NCI-H2171 (cell line): ENCODE data around the gene POR.
"Not testable (repeated sequence)": the region's sequence is repeated elsewhere in the genome, so short reads cannot be mapped to it uniquely, and the experiment has no call there.

Experiments used
- DNase-seq: peaks from one replicate; lab custom pipeline; 2025; lab: John Stamatoyannopoulos, UW

The POR gene

GRCh38 chr7:75914655-75915415, at the start of gene POR:
POR (plus strand) TSS chr7:75915155; CDS start chr7:75954002, 38,847 bp downstream.
- peak; percentile 86 for DNase-seq

GRCh38 chr7:75866114-75866488, 48.9 kb upstream of the POR start:
- DNase-seq, result no peak

GRCh38 chr7:75866489-75867389, 48.2 kb upstream of the POR start:
- no peak for DNase-seq

- no peak for DNase-seq
Measured at GRCh38 chr7:75867390-75867717, 47.6 kb upstream of the POR start.

- DNase-seq, result no peak
Measured at GRCh38 chr7:75868153-75868552, 46.8 kb upstream of the POR start.

- DNase-seq, result no peak
Measured at GRCh38 chr7:75869776-75870379, 45.1 kb upstream of the POR start.

GRCh38 chr7:75870557-75871161, 44.3 kb upstream of the POR start:
- no peak for DNase-seq

GRCh38 chr7:75872073-75872782, 42.7 kb upstream of the POR start:
- no peak for DNase-seq

- not testable (repeated sequence) for DNase-seq
Measured at GRCh38 chr7:75874180-75874579, 40.8 kb upstream of the POR start.

GRCh38 chr7:75875113-75876080, 39.6 kb upstream of the POR start:
- DNase-seq, result no peak

GRCh38 chr7:75876126-75876881, 38.7 kb upstream of the POR start:
- DNase-seq, result no peak

GRCh38 chr7:75878312-75878768, 36.6 kb upstream of the POR start:
- no peak for DNase-seq

- DNase-seq, result peak; percentile 88
Measured at GRCh38 chr7:75878769-75879611, 36.0 kb upstream of the POR start, which contains the start of gene RHBDD2. RHBDD2 (plus strand) TSS chr7:75879034; CDS start chr7:75879083, 49 bp downstream.

GRCh38 chr7:75879771-75880184, 35.2 kb upstream of the POR start:
- peak; percentile 17 for DNase-seq

- DNase-seq, result no peak
Measured at GRCh38 chr7:75880242-75880641, 34.7 kb upstream of the POR start.

GRCh38 chr7:75881436-75882095, 33.4 kb upstream of the POR start:
- DNase-seq, result no peak

GRCh38 chr7:75883265-75883824, 31.6 kb upstream of the POR start:
- DNase-seq, result peak; percentile 35

- DNase-seq, result peak; percentile 79
Measured at GRCh38 chr7:75884476-75884875, 30.5 kb upstream of the POR start.
